Measurements from ENCODE around the gene SCUBE1.

DNA sequence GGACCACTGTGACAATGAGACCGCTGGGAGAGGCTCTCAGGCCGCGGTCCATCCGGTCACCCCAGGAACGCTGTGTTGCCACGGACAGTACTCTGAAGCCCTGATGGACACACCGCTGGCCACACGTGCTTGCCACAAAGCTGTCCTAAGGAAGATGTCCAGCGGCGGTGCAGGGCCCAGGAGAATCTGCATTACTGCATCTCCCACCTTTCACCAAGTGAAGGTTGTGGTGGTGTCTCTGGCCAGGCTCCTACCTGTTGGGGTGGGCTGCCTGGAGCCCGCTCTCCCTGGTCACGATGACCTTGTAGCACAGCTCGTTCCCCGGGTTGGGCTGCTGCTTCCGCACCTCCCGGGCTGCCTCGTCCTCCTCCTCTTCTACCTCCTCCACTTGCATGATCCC, 160.4 kb downstream of the SCUBE1 start:
- TF ChIP-seq ZNF274 (IDR thresholded peaks at IDR 0.05; ENCODE audit: low read depth, low read length) = no peak
- no peak for TF ChIP-seq SUZ12 (IDR thresholded peaks at IDR 0.05; ENCODE audit: extremely low read depth, insufficient read depth, insufficient read length)
- no peak for TF ChIP-seq YY1 (IDR thresholded peaks at IDR 0.05; ENCODE audit: insufficient read depth, insufficient read length)
